GM12892 (cell line): ENCODE data around the gene ANKRD31.

Experiments used
- POLR2A ChIP-seq: IDR thresholded peaks from 2 replicates; pipeline ENCODE4 v1.6.1; 2011; ENCODE audit warnings: low read depth, low read length, control low read depth
- POLR2AphosphoS5 ChIP-seq: IDR thresholded peaks from 2 replicates; pipeline ENCODE4 v1.6.1; 2011; ENCODE audit warnings: low read depth, low read length, control low read depth
- TAF1 ChIP-seq: IDR thresholded peaks from 2 replicates; pipeline ENCODE4 v1.6.1; 2011; ENCODE audit warnings: low read depth, mild to moderate bottlenecking, control low read depth, low read length, borderline replicate concordance

DNA sequence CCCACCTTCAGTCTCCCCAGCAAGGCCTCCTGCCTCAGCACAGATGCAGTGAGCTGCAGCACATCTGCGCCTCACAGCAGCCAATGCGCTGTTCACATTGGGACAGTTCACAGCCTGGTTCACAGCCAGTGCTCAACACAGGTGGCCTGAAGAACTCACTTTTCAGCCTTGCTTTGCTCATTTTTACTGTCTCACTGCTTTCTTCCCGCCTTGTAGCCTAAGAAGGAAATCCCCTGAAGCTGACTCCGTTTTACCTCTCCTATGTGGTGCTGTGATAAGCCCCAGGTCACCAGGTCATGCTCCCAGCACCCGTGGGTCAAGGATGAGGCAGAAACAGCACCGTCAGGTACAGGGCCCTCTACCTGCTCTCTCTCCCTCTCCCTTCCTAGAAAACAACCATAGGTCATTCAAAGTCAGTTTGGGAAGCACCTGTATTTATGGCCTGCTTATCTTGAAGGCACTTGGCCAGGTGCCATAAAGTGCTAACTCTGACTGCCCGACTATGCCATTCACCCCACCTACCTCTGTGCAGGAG, 185.4 kb downstream of the ANKRD31 start:
- no peak for TF ChIP-seq POLR2A
- TF ChIP-seq POLR2AphosphoS5 = no peak
- TF ChIP-seq TAF1 = no peak
